ENCODE data around the gene CABYR. TPM values are rescaled to one million over a fixed set of nuclear protein-coding genes. Genes with fewer than 3 reads are reported as not detected.

Gene CABYR
- total RNA-seq, 2 experiments from 2014 or later, result 1.3 to 2.1 TPM

GRCh38 chr18:24185805-24186204 is 46.9 kb downstream of the CABYR start:
- no peak overlapping the region for H3K4me3 Mint-ChIP-seq
- CTCF ChIA-PET, result interaction anchor here (4.3 kb wide), 1 partner anchor 9 kb away, joined by 19 read pairs; no protein-coding TSS in a partner anchor
- peaks cover 8% of the 10 kb centered on the region for H3K27me3 Mint-ChIP-seq
- no peaks in the 10 kb centered on the region for H3K9me3 Mint-ChIP-seq
- POLR2A ChIA-PET, result no interaction called here
- DNase-seq, result no peak
- no peaks in the 10 kb centered on the region for H3K4me1 Mint-ChIP-seq (ENCODE audit: low read depth)
- no peak overlapping the region for H3K27ac Mint-ChIP-seq
- ATAC-seq, result no peak
- no peak for TF ChIP-seq CTCF (IDR thresholded peaks at IDR 0.05)
- intact Hi-C loops (cut with micrococcal nuclease), result no loop called here
- no peaks in the 10 kb centered on the region for H3K36me3 Mint-ChIP-seq (ENCODE audit: low read depth)

GRCh38 chr18:24187049-24187448 is 48.2 kb downstream of the CABYR start:
- ATAC-seq (no peak), DNase-seq (no peak)
- H3K27me3 Mint-ChIP-seq, result peaks cover 8% of the 10 kb centered on the region
- H3K27ac Mint-ChIP-seq, result no peak overlapping the region
- H3K36me3 Mint-ChIP-seq (ENCODE audit: low read depth), result no peaks in the 10 kb centered on the region
- H3K4me3 Mint-ChIP-seq, result no peak overlapping the region
- CTCF ChIA-PET, result interaction anchor here (4.3 kb wide), 1 partner anchor 10 kb away, joined by 19 read pairs; no protein-coding TSS in a partner anchor
- H3K4me1 Mint-ChIP-seq (ENCODE audit: low read depth), result no peaks in the 10 kb centered on the region
- TF ChIP-seq CTCF (IDR thresholded peaks at IDR 0.05), result no peak
- intact Hi-C loops (cut with micrococcal nuclease), result no loop called here
- POLR2A ChIA-PET, result no interaction called here
- H3K9me3 Mint-ChIP-seq, result no peaks in the 10 kb centered on the region

GRCh38 chr18:24187689-24188088 is 48.8 kb downstream of the CABYR start:
- Mint-ChIP-seq H3K27ac (no peak overlapping the region), H3K4me3 (no peak overlapping the region), H3K36me3 (ENCODE audit: low read depth) (no peaks in the 10 kb centered on the region), H3K4me1 (ENCODE audit: low read depth) (no peaks in the 10 kb centered on the region), H3K27me3 (peaks cover 8% of the 10 kb centered on the region), H3K9me3 (no peaks in the 10 kb centered on the region)
- DNase-seq (no peak), ATAC-seq (no peak)
- intact Hi-C loops (cut with micrococcal nuclease), result no loop called here
- no peak for TF ChIP-seq CTCF (IDR thresholded peaks at IDR 0.05)
- ChIA-PET POLR2A (interaction anchor here (0.9 kb wide), 1 partner anchor 88 kb away, joined by 3 read pairs; no protein-coding TSS in a partner anchor), CTCF (interaction anchor here (4.3 kb wide), 1 partner anchor 11 kb away, joined by 19 read pairs; no protein-coding TSS in a partner anchor)

GRCh38 chr18:24188120-24188519 is 49.3 kb downstream of the CABYR start:
- Mint-ChIP-seq H3K27me3 (peaks cover 7% of the 10 kb centered on the region), H3K4me3 (no peak overlapping the region), H3K27ac (no peak overlapping the region), H3K9me3 (no peaks in the 10 kb centered on the region), H3K4me1 (ENCODE audit: low read depth) (no peaks in the 10 kb centered on the region), H3K36me3 (ENCODE audit: low read depth) (no peaks in the 10 kb centered on the region)
- DNase-seq (no peak), ATAC-seq (no peak)
- no peak for TF ChIP-seq CTCF (IDR thresholded peaks at IDR 0.05)
- intact Hi-C loops (cut with micrococcal nuclease), result no loop called here
- POLR2A ChIA-PET, result interaction anchor here (0.9 kb wide), 1 partner anchor 88 kb away, joined by 3 read pairs; no protein-coding TSS in a partner anchor
- CTCF ChIA-PET, result interaction anchor here (4.3 kb wide), 1 partner anchor 11 kb away, joined by 19 read pairs; no protein-coding TSS in a partner anchor

- Mint-ChIP-seq H3K4me1 (ENCODE audit: low read depth) (no peaks in the 10 kb centered on the region), H3K27ac (no peak overlapping the region), H3K9me3 (no peaks in the 10 kb centered on the region), H3K4me3 (no peak overlapping the region), H3K36me3 (ENCODE audit: low read depth) (no peaks in the 10 kb centered on the region), H3K27me3 (peaks cover 6% of the 10 kb centered on the region)
- POLR2A ChIA-PET, result no interaction called here
- DNase-seq, result no peak
- intact Hi-C loops (cut with micrococcal nuclease), result no loop called here
- CTCF ChIA-PET, result interaction anchor here (0.5 to 4.3 kb wide), 2 partner anchors 12 to 296 kb away, joined by 4 to 19 read pairs; no protein-coding TSS in a partner anchor
- ATAC-seq, result no peak
- no peak for TF ChIP-seq CTCF (IDR thresholded peaks at IDR 0.05)
Observed at GRCh38 chr18:24189007-24189528, 50.2 kb downstream of the CABYR start.
